ENCODE data around the gene DDX1. TPM values are rescaled to one million over a fixed set of nuclear protein-coding genes. Genes with fewer than 3 reads are reported as not detected.
"Not testable (repeated sequence)": the region's sequence is repeated elsewhere in the genome, so short reads cannot be mapped to it uniquely, and the experiment has no call there.

Gene DDX1
- total RNA-seq, 2 experiments from 2014 or later: 70.2 to 72.1 TPM

GRCh38 chr2:15621472-15621870 is 29.8 kb downstream of the DDX1 start:
- POLR2A ChIA-PET; H3K9me3 Mint-ChIP-seq (ENCODE audit: insufficient read depth); H3K4me3 Mint-ChIP-seq; CTCF ChIA-PET; ATAC-seq; DNase-seq; H3K27me3 Mint-ChIP-seq (ENCODE audit: low read depth); H3K4me1 Mint-ChIP-seq (ENCODE audit: low read depth); H3K27ac Mint-ChIP-seq: not testable (repeated sequence)
- H3K36me3 Mint-ChIP-seq (ENCODE audit: low read depth): peaks cover 49% of the 10 kb centered on the region

DNA sequence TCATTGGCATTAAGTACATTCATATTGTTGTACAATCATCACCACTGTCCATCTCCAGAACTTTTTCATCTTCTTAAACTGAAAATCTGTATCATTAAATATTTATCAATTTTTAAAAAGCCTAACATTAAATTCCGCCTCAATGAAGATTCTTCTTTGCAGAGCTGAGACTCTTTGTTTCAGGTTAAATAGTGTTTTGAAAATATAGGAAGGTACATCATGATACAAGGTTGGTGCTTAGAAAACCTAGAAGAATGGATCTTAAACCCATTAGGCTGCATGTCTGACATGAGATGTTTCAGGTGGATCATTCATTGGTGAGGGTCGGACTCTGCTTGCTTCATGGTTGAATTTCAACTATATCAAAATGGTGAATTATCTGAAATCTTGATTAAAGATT is 30.5 kb downstream of the DDX1 start:
- CTCF ChIA-PET: no interaction called here
- H3K27me3 Mint-ChIP-seq (ENCODE audit: low read depth): no peaks in the 10 kb centered on the region
- H3K9me3 Mint-ChIP-seq (ENCODE audit: insufficient read depth): no peaks in the 10 kb centered on the region
- no peaks in the 10 kb centered on the region for H3K4me1 Mint-ChIP-seq (ENCODE audit: low read depth)
- no peak overlapping the region for H3K27ac Mint-ChIP-seq
- H3K36me3 Mint-ChIP-seq (ENCODE audit: low read depth): peaks cover 53% of the 10 kb centered on the region
- no peak for DNase-seq
- no peak for ATAC-seq
- POLR2A ChIA-PET: no interaction called here
- H3K4me3 Mint-ChIP-seq: no peak overlapping the region

GRCh38 chr2:15622614-15623480 is 31.2 kb downstream of the DDX1 start:
- ChIA-PET CTCF (no interaction called here), POLR2A (no interaction called here)
- Mint-ChIP-seq H3K36me3 (ENCODE audit: low read depth) (peaks cover 54% of the 10 kb centered on the region), H3K27me3 (ENCODE audit: low read depth) (no peaks in the 10 kb centered on the region), H3K27ac (no peak overlapping the region), H3K4me3 (no peak overlapping the region), H3K9me3 (ENCODE audit: insufficient read depth) (no peaks in the 10 kb centered on the region), H3K4me1 (ENCODE audit: low read depth) (no peaks in the 10 kb centered on the region)
- DNase-seq (no peak), ATAC-seq (no peak)

GRCh38 chr2:15623481-15623796 is 31.8 kb downstream of the DDX1 start:
- no peaks in the 10 kb centered on the region for H3K4me1 Mint-ChIP-seq (ENCODE audit: low read depth)
- no peak overlapping the region for H3K27ac Mint-ChIP-seq
- no peaks in the 10 kb centered on the region for H3K27me3 Mint-ChIP-seq (ENCODE audit: low read depth)
- ChIA-PET POLR2A (no interaction called here), CTCF (no interaction called here)
- no peak overlapping the region for H3K4me3 Mint-ChIP-seq
- H3K9me3 Mint-ChIP-seq (ENCODE audit: insufficient read depth): no peaks in the 10 kb centered on the region
- no peak for ATAC-seq
- no peak for DNase-seq
- H3K36me3 Mint-ChIP-seq (ENCODE audit: low read depth): peaks cover 54% of the 10 kb centered on the region

GRCh38 chr2:15623898-15624541 is 32.4 kb downstream of the DDX1 start:
- no peak overlapping the region for H3K27ac Mint-ChIP-seq
- CTCF ChIA-PET: no interaction called here
- no peaks in the 10 kb centered on the region for H3K4me1 Mint-ChIP-seq (ENCODE audit: low read depth)
- H3K36me3 Mint-ChIP-seq (ENCODE audit: low read depth): peaks cover 57% of the 10 kb centered on the region
- H3K27me3 Mint-ChIP-seq (ENCODE audit: low read depth): no peaks in the 10 kb centered on the region
- DNase-seq (no peak), ATAC-seq (no peak)
- no peaks in the 10 kb centered on the region for H3K9me3 Mint-ChIP-seq (ENCODE audit: insufficient read depth)
- H3K4me3 Mint-ChIP-seq: no peak overlapping the region
- POLR2A ChIA-PET: no interaction called here

GRCh38 chr2:15624903-15625302 is 33.2 kb downstream of the DDX1 start:
- no peak overlapping the region for H3K4me3 Mint-ChIP-seq
- POLR2A ChIA-PET: no interaction called here
- no peaks in the 10 kb centered on the region for H3K9me3 Mint-ChIP-seq (ENCODE audit: insufficient read depth)
- DNase-seq (no peak), ATAC-seq (no peak)
- no peak overlapping the region for H3K27ac Mint-ChIP-seq
- H3K4me1 Mint-ChIP-seq (ENCODE audit: low read depth): no peaks in the 10 kb centered on the region
- H3K27me3 Mint-ChIP-seq (ENCODE audit: low read depth): no peaks in the 10 kb centered on the region
- H3K36me3 Mint-ChIP-seq (ENCODE audit: low read depth): peaks cover 59% of the 10 kb centered on the region
- CTCF ChIA-PET: no interaction called here

GRCh38 chr2:15625344-15626036 is 33.8 kb downstream of the DDX1 start:
- Mint-ChIP-seq H3K36me3 (ENCODE audit: low read depth) (peaks cover 62% of the 10 kb centered on the region), H3K4me3 (no peak overlapping the region), H3K27me3 (ENCODE audit: low read depth) (no peaks in the 10 kb centered on the region), H3K9me3 (ENCODE audit: insufficient read depth) (no peaks in the 10 kb centered on the region), H3K4me1 (ENCODE audit: low read depth) (no peaks in the 10 kb centered on the region), H3K27ac (no peak overlapping the region)
- DNase-seq (no peak), ATAC-seq (no peak)
- ChIA-PET CTCF (no interaction called here), POLR2A (no interaction called here)

- Mint-ChIP-seq H3K27ac (no peak overlapping the region), H3K9me3 (ENCODE audit: insufficient read depth) (no peaks in the 10 kb centered on the region), H3K27me3 (ENCODE audit: low read depth) (no peaks in the 10 kb centered on the region), H3K36me3 (ENCODE audit: low read depth) (peaks cover 60% of the 10 kb centered on the region), H3K4me3 (no peak overlapping the region), H3K4me1 (ENCODE audit: low read depth) (no peaks in the 10 kb centered on the region)
- DNase-seq (no peak), ATAC-seq (no peak)
- ChIA-PET CTCF (no interaction called here), POLR2A (no interaction called here)
Measured at GRCh38 chr2:15626126-15626525, 34.5 kb downstream of the DDX1 start.

- ATAC-seq (no peak), DNase-seq (no peak)
- Mint-ChIP-seq H3K27me3 (ENCODE audit: low read depth) (no peaks in the 10 kb centered on the region), H3K4me1 (ENCODE audit: low read depth) (no peaks in the 10 kb centered on the region), H3K4me3 (no peak overlapping the region), H3K9me3 (ENCODE audit: insufficient read depth) (no peaks in the 10 kb centered on the region), H3K36me3 (ENCODE audit: low read depth) (peaks cover 63% of the 10 kb centered on the region), H3K27ac (no peak overlapping the region)
- CTCF ChIA-PET: no interaction called here
- POLR2A ChIA-PET: no interaction called here
Measured at GRCh38 chr2:15626967-15627366, 35.3 kb downstream of the DDX1 start.

DNA sequence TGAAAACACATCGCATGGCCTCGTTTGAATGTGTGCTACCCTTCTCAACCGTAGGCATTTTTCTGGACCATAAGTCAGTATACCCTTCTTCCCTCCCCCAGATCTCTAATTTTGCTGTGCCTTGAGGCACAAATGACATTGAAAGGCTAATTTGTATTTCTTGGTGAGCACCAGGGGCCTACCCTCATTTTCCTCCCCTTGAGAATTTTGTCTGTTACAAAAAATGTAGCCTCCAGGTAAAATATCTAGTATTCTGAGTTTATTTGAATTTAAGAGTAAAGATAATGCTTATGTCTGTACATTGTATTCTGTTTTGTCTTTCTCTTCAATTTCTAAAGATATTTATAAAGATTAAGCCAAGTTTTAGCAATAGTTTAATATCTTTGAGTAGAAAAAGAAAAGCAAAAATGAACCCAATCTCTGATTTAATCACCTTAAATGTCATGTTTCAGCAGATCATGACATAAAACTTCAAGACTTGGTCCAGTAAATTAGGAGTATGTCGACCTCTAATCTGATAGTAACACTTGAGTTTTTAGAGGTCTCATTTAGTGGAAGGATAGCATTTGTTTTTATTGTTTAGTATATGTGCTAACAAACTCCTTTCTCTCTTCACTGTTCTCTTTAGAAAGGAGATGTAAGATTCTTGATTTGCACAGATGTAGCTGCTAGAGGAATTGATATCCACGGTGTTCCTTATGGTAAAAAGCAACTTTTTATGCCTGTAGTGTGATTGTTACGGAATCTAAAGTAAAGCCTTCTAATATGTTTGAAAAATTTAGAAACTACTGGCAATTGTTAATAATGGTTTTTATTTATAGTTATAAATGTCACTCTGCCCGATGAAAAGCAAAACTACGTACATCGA is 36.4 kb downstream of the DDX1 start:
- DNase-seq (no peak), ATAC-seq (no peak)
- H3K4me3 Mint-ChIP-seq: no peak overlapping the region
- H3K9me3 Mint-ChIP-seq (ENCODE audit: insufficient read depth): no peaks in the 10 kb centered on the region
- no peaks in the 10 kb centered on the region for H3K27me3 Mint-ChIP-seq (ENCODE audit: low read depth)
- no peaks in the 10 kb centered on the region for H3K4me1 Mint-ChIP-seq (ENCODE audit: low read depth)
- peaks cover 61% of the 10 kb centered on the region for H3K36me3 Mint-ChIP-seq (ENCODE audit: low read depth)
- POLR2A ChIA-PET: interaction anchor here (0.7 kb wide), 1 partner anchor 76 kb away, joined by 5 read pairs; no protein-coding TSS in a partner anchor
- CTCF ChIA-PET: no interaction called here
- no peak overlapping the region for H3K27ac Mint-ChIP-seq

DNA sequence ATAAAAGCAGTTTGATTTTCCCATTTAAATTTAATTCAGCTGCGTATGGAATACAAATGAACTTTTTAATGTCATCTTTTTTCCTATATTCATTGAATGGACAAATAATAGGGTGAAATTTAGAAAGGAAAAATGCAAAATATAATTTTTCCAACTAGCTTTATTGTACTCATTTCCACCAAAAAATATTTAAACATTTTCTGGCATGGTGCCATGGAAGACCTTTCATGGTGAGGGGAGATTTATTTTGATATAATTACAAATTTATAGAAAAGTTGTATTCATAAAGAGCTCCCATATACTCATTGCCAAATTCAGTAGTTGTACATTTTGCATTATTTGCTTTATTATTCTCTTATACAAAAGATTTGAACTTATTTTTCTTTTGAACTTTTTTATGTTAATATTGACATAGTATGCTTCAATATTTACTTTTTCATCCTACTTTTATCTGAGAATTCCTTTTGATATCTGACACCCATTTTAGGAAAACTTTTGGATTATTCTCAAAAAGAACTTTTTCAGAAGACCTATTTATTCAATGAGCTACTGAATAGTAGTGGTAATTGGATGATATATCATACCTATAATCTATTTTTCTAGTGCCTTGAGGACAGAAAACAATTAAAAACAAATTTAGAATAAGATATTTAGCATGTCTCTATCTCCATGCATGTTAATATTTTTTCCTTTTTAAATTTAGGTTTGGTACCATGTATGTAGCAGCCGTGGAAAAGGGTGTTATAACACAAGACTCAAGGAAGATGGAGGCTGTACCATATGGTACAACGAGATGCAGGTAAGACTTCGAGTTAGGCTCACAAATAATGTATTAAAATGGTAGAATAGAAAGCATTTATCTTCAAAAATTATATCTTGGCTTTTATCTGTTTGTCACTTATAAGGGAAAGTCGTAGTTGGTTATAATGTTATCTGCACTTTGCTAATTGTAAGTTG is 37.5 kb downstream of the DDX1 start:
- ChIA-PET CTCF (interaction anchor here (1.4 kb wide), 1 partner anchor 52 kb away, joined by 4 read pairs; no protein-coding TSS in a partner anchor), POLR2A (interaction anchor here (0.7 kb wide), 1 partner anchor 75 kb away, joined by 5 read pairs; no protein-coding TSS in a partner anchor)
- no peaks in the 10 kb centered on the region for H3K27me3 Mint-ChIP-seq (ENCODE audit: low read depth)
- no peak overlapping the region for H3K4me3 Mint-ChIP-seq
- no peaks in the 10 kb centered on the region for H3K4me1 Mint-ChIP-seq (ENCODE audit: low read depth)
- H3K27ac Mint-ChIP-seq: no peak overlapping the region
- ATAC-seq: no peak
- H3K36me3 Mint-ChIP-seq (ENCODE audit: low read depth): peaks cover 56% of the 10 kb centered on the region
- DNase-seq: no peak
- H3K9me3 Mint-ChIP-seq (ENCODE audit: insufficient read depth): no peaks in the 10 kb centered on the region
